SU-DHL-6 (cell line): ENCODE results near the gene HLA-A.

Experiments used
- EZH2phosphoT487 ChIP-seq: fragments of 200-600 bp; sonication (generic), shearing (Covaris generic); conservative IDR thresholded peaks from 2 replicates; pipeline ENCODE4 v1.6.1; 2018; ENCODE audit warnings: mild to moderate bottlenecking, antibody characterized with exemption, low read length, moderate library complexity, mixed read lengths
- TF ChIP-seq, protein P1 (sequence below): fragments of 200-600 bp; sonication (generic); IDR thresholded peaks from one replicate; pipeline ENCODE4 v1.5.1; 2017; ENCODE audit warnings: antibody characterized with exemption, mild to moderate bottlenecking, low read length, moderate library complexity; ENCODE audit not compliant: insufficient read depth, poor library complexity, severe bottlenecking

DNA sequence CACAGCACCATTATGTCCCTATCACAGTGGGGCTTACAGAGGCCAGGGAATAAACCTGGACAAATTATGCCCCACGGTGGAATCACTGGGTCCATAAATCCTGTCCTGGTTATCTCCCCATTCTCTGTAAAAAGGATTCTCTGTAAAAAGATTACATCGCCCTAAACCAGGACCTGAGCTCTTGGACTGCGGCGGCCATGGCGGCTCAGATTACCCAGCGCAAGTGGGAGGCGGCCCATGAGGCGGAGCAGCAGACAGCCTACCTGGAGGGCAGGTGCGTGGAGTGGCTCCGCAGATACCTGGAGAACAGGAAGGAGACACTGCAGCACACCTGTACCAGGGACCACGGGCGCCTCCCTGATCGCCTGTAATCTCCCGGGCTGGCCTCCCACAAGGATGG is 8.4 kb upstream of the HLA-A start:
- TF ChIP-seq, protein P1, sequence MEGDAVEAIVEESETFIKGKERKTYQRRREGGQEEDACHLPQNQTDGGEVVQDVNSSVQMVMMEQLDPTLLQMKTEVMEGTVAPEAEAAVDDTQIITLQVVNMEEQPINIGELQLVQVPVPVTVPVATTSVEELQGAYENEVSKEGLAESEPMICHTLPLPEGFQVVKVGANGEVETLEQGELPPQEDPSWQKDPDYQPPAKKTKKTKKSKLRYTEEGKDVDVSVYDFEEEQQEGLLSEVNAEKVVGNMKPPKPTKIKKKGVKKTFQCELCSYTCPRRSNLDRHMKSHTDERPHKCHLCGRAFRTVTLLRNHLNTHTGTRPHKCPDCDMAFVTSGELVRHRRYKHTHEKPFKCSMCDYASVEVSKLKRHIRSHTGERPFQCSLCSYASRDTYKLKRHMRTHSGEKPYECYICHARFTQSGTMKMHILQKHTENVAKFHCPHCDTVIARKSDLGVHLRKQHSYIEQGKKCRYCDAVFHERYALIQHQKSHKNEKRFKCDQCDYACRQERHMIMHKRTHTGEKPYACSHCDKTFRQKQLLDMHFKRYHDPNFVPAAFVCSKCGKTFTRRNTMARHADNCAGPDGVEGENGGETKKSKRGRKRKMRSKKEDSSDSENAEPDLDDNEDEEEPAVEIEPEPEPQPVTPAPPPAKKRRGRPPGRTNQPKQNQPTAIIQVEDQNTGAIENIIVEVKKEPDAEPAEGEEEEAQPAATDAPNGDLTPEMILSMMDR = no peak
- no peak for TF ChIP-seq EZH2phosphoT487
